H1 (cell line): ENCODE measurements around the gene CCDC18. TPM values are rescaled to one million over a fixed set of nuclear protein-coding genes. Genes with fewer than 3 reads are reported as not detected.

ENCODE experiments used
- polyA plus RNA-seq, 7 experiments: library from polyadenylated mRNA; depleted of rRNA in 3 of 7; stranded (reverse) in 5 of 7; unstranded in 2 of 7; fragments of >200 nt in 5 of 7; fragments of 200-250 nt in 2 of 7; gene quantifications; 1 replicate in 5 of 7; 2 replicates in 1 of 7; 4 replicates in 1 of 7; pipeline versions ENCODE4 v1.2.1 to v1.2.3, GENCODE V29; 2011 to 2013; ENCODE audit warnings: missing spikeins in 2 of 7, mixed read lengths in 2 of 7
- small RNA-seq: library from polyadenylated mRNA; stranded (forward); fragments of <200 nt; extraction: miRNeasy Mini kit (QIAGEN cat#:217004); gene quantifications from one replicate; pipeline ENCODE3, GENCODE V24; 2013; ENCODE audit not compliant: insufficient read depth
- total RNA-seq: library from RNA; stranded (reverse); fragmentation: NEBNext Ultra II Directional; extraction: Animal tissue kit (Norgen Biotek cat#: 25700); gene quantifications from 2 replicates; pipeline ENCODE4 v1.2.1, GENCODE V29; 2021

Gene CCDC18
- total and polyA plus RNA-seq, 2 of the 8 experiments (the other 6 are each of a cell fraction or from before 2014, with no cell fraction given): 3.0 to 21.2 TPM

Small RNAs within 50 kb of the gene (small RNA-seq; reads per million reads assigned to genes)
- gene AC126124.1 (not detected), gene AL139421.1 (not detected)

Other genes with a start within 250 kb of the CCDC18 start
- 4.8 and 5.0 TPM in 2 replicates for gene DIPK1A, start 219.3 kb upstream of the CCDC18 start, total RNA-seq
- gene DIPK1A, start 219.3 kb upstream of the CCDC18 start, polyA plus RNA-seq (2011; rRNA removed): 1.2 and 2.5 TPM in 2 replicates
- gene MTF2, start 101.4 kb upstream of the CCDC18 start, total RNA-seq: 101 and 102 TPM in 2 replicates
- 32.9 and 72.1 TPM in 2 replicates for gene MTF2, start 101.4 kb upstream of the CCDC18 start, polyA plus RNA-seq (2011; rRNA removed)
- 32.8 and 33.1 TPM in 2 replicates for gene TMED5, start 311 bp upstream of the CCDC18 start, total RNA-seq
- gene TMED5, start 311 bp upstream of the CCDC18 start, polyA plus RNA-seq (2011; rRNA removed): 12.3 and 14.8 TPM in 2 replicates
- gene DR1, start 165.2 kb downstream of the CCDC18 start, total RNA-seq: 60.0 and 62.3 TPM in 2 replicates
- 8.6 and 13.1 TPM in 2 replicates for gene DR1, start 165.2 kb downstream of the CCDC18 start, polyA plus RNA-seq (2011; rRNA removed)